HG02840 (cell line): ENCODE data around the gene SLN.
"Not testable (repeated sequence)": the region's sequence is repeated elsewhere in the genome, so short reads cannot be mapped to it uniquely, and the experiment has no call there.

Experiments used
- ATAC-seq: cut with Tn5 transposase; IDR thresholded peaks from one replicate; pipeline ENCODE4 v1.9.1; 2021; ENCODE audit warnings: mild to moderate bottlenecking, moderate library complexity, moderate number of reproducible peaks; ENCODE audit not compliant: unreplicated experiment, low FRiP score

SLN gene

DNA sequence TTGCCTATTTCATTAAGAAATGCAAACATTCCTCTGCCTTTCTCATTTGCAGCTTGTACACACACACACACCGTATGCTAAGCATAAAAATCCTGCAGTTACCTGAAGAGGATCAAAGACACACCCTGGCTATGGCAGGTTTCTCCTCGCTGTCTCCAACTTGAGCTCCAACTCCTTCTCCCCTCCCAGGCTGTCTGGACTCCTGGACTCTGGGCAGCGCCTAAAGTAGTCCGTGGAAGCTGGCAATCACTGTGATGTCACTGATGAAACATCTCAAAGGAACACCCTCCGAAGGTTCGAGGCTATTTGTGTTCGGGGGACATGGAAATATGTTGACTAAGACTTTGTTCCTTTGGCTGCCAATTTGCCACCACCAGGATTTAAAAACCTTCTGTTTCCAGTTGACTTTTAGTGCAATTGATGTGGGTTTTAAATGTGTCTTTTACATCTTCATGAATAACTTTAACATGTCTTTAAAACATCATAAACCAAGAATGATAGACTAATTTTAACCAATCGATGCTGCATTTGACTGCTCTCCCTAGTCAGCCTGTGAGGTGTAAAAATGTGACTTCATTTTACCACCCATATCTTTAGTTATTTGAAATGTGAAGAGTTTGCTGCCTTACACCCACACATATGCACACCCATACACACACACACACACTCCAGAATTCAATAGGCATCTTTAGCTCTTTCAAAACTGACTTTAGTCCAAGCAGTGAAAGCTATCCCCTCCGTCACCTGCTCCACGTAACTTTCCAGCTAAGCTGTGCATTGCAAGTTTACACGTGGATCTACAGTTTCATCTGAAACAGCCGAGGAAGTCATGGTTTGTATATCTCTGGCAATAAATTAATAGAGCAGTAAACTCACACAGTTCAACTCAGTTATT, at the start of gene SLN:
SLN (minus strand) TSS at position 196 of the 895 bp plus-strand sequence.
- ATAC-seq = no peak

GRCh38 chr11:107758719-107759355, 47.0 kb upstream of the SLN start:
- ATAC-seq = not testable (repeated sequence)

- no peak for ATAC-seq
These were observed 45.8 kb upstream of the SLN start for GRCh38 chr11:107757661-107758060.

- ATAC-seq = no peak
These were observed 44.7 kb upstream of the SLN start for GRCh38 chr11:107756553-107756952.

DNA sequence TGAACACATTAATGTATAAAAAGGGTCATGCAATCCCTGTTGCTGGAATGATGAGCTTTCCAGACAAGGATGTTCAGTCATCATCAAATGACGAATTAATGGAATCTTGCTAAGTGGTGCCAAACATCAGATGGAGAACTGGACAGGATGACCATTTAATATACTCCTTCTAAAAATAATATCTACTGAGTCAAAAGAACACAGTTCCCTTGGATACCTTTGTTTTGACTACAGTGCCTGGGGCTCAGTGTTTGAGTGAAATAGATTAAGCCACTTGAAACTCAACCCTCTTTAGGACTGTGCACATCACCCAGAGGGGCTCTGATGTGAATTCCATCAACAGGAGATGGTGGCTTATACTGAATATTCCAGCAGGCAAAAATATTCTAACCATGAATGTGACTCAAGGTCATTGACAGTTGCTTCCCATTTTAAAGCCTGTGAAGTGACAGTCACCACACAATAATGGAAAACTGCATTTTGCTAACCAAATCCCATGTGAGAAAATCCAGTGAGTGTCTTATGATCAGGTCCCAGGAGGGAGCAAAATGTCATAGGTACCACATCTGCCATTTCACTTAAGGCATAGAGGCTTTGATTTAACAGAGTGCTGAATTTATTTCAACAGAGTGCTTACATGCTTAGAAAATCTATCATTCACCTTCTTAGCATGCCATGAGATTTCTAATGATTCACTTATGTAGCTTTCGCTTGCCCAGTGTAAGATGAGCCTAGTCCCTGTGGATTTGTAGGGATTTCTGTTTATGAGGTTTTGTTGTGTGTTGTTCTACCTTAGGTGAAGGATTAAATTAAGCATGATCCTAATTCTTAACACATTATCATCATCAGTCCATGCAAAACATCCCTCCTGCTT, 41.3 kb upstream of the SLN start:
- ATAC-seq = no peak

- ATAC-seq = no peak
These were observed 40.7 kb upstream of the SLN start for GRCh38 chr11:107752508-107752907.

DNA sequence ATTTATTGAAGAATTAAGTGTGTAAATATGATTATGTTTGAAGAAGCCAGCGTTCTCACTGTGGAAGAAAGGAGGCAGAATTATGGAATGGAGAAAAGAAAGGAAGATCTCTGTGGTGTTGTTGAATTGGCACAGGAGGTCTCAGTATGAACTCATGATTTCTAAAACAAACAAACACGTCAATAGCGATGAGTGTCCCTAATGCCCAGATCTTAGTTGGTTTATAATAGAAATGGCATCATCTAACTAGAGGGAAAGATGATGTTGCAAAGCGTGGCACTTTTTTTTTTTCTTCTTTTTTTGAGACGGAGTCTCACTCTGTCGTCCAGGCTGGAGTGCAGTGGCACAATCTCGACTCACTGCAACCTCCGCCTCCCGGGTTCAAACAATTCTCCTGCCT, 39.2 kb upstream of the SLN start:
- no peak for ATAC-seq

GRCh38 chr11:107750313-107750712, 38.5 kb upstream of the SLN start:
- ATAC-seq = no peak

DNA sequence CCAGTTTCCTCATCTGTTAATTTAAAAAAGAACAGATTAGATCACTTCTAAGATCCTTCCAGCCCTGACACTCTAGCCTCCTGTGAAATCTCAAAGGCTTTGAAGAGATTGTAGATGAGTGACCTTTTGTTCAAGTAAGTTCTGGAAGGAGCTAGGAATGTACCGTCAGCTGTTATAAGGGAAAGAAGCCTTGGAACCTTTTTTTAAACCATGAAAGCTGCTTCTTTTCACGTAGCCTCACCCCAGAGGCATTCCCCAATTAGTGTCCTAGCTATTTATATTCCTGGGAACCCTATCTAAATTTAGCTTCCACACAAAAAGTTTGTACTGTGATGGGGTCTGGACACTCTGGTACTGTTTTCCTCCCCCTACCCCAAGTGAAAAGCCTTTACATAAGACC, 35.8 kb upstream of the SLN start:
- ATAC-seq = no peak

GRCh38 chr11:107744736-107745135, 32.9 kb upstream of the SLN start:
- ATAC-seq = no peak

DNA sequence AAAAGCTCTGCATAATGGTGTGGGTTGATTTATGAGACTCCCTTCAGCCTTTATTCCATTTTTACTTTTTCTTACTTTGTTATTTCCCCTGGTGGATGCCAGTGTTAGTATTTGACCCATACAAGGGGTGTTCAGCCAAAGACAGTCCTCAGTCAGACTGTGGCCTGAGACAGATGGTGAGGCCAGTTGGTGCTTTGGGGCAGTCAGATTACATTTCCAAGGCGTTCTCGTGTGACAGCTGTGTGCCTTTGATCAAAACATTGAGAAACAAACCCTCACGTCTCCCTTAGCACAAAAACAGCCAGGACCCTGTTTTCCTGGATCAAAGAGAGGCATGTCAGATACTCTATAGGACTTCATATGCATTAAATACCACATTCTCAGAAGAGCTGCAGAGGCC, 31.3 kb upstream of the SLN start:
- no peak for ATAC-seq

GRCh38 chr11:107741044-107741823, 29.4 kb upstream of the SLN start:
- ATAC-seq = peak; percentile 76

DNA sequence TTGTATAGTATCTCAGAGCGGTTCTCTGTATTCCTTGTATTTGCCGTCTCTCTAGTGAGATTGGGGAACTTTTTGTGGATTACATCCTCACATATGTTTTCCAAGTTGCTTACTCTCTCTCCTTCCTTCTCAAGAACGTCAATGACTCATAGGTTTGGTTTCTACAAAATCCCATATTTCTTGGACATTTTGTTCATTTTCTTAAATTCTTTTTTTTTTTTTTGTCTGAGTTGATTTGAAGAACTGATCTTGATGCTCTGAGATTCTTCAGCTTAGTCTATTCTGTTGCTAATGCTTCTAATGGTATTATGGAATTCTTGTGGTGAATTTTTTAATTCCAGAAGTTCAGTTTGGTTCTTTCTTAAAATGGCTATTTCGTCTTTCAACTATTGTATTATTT, 28.4 kb upstream of the SLN start:
- ATAC-seq = no peak

DNA sequence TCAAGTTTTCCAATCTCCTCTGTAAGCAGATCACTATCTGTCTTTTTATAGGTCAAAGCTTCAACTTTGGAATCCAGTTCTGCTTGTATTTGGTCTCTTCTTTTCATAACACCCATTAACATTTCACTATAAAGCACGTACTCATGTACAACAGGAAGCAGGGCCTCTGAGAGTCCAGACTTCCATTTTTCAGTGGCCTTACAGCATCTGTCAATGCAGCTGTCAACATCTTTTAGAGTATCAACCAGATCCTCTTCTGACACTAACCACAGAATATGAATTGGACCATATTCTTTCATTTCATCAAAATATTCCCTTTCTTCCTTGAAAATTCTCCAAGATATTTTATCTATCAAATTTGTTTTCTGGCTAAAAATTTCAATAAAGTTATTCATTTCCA, 24.7 kb upstream of the SLN start:
- no peak for ATAC-seq

- ATAC-seq = no peak
These were observed 21.7 kb upstream of the SLN start for GRCh38 chr11:107733518-107733917.

- ATAC-seq = no peak
These were observed 20.8 kb upstream of the SLN start for GRCh38 chr11:107732689-107733051.

DNA sequence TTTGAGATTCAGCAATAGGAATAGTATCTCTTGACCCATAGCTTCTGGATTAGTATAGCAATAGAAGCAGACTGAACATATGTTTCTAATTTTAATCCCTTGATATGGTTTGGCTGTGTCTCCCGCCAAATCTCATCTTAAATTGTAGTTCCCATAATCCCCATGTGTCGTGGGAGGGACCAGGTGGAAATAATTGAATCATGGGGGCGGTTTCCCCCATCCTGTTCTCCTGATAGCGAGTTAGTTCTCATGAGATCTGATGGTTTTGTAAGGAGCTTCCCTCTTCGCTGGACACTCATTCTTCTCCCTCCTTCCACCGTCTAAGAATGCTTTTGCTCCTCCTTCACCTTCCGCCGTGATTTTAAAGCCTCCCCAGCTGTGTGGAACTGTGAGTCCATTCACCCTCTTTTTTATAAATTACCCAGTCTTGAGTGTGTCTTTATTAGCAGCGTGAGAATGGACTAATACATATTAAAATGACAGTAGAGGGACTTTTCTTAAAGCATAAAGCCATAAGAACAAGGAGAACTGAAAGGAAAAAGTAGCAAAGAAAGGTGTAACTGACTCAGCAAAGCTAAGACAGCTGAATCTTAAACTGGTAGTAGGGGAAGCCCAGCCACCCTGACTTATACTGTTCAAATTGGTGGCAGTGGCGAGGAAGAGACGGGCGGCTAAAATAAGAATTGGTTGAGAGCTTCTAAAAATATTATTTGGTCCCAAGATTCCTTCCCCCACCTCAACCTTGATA, 20.3 kb upstream of the SLN start:
- no peak for ATAC-seq

- no peak for ATAC-seq
These were observed 10.8 kb upstream of the SLN start for GRCh38 chr11:107722662-107723061.

DNA sequence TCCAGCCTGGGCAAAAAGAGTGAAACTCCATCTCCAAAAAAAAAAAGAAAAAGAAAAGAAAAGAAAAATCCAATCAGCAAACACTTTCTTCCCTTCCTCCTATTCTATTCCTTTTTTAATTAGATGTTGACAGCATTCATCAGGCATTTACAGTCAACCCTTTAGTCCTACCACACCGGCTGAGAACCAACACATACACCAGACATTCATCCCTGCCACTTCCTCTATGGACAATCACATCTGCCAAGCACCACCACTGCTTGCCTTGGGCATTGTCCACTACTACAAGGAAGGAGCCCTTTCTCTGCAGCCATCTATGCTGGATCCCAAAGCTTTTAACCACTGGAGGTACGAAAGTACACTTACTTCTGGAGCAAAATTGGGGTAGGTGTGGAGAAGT, 9.4 kb upstream of the SLN start:
- no peak for ATAC-seq
